ENCODE measurements around the gene CLDN2.

Gene CLDN2

DNA sequence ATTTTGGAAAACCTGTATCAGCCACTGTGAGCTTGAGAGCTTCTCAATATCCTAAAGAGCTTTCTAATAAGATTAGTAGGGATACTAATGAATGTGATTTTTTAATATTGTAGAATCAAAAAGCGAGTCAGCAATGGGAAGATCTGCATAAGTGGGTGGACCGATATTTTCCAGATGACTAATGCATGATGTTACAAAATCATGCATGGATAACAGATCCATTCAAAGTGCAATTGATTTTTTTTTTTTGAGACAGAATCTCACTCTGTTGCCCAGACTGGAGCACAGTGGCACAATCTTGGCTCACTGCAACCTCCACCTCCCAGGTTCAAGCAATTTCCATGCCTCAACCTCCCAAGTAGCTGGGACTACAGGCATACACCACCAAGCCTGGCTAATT is 7.3 kb upstream of the CLDN2 start:
- Histone ChIP-seq H3K4me2 (ENCODE audit: low read length) (no peak overlapping the region), H3K79me2 (ENCODE audit: insufficient read depth, low read length) (no peaks in the 10 kb centered on the region)

DNA sequence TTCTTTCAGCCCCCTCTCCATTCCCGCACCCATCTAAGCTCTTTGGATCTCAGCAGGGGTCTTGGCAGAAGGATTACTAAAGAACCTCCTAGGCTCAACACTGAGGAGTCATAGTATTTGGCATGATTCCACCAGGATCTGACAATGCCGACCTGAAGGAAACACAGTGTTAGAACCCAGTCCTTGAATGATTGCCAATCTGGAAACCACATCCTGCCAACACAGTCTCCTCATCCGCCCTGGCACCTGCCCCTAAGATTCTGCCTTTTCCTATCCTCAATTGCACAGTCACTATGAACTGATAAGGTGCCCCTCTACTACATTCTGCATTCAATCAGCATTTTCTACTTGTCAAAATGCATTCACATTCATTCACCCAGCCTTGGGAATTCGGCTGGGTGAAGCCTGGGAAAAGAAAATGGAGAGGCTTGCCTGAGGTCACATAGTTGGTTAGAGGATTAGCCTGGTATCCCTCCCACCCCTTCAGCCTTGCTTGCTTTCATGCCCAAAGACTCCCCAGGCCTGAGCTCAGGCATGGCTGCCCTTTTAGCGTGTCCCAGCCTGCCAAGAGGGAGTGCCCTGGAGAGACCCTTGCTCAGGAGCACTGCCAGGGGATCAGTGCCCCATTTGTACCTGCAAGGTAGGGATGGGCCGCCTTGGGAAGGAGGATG is 2.2 kb upstream of the CLDN2 start:
- TF ChIP-seq, protein P1, sequence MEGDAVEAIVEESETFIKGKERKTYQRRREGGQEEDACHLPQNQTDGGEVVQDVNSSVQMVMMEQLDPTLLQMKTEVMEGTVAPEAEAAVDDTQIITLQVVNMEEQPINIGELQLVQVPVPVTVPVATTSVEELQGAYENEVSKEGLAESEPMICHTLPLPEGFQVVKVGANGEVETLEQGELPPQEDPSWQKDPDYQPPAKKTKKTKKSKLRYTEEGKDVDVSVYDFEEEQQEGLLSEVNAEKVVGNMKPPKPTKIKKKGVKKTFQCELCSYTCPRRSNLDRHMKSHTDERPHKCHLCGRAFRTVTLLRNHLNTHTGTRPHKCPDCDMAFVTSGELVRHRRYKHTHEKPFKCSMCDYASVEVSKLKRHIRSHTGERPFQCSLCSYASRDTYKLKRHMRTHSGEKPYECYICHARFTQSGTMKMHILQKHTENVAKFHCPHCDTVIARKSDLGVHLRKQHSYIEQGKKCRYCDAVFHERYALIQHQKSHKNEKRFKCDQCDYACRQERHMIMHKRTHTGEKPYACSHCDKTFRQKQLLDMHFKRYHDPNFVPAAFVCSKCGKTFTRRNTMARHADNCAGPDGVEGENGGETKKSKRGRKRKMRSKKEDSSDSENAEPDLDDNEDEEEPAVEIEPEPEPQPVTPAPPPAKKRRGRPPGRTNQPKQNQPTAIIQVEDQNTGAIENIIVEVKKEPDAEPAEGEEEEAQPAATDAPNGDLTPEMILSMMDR (IDR thresholded peaks at IDR 0.05; ENCODE audit: low read length) = no peak
- TF ChIP-seq EZH2 (IDR thresholded peaks at IDR 0.05; ENCODE audit: borderline replicate concordance, low read length) = no peak
- no peaks in the 10 kb centered on the region for H3K36me3 ChIP-seq (ENCODE audit: insufficient read depth, low read length)
- H3K4me1 ChIP-seq (ENCODE audit: insufficient read depth, low read length, severe bottlenecking) = no peaks in the 10 kb centered on the region
- no peaks in the 10 kb centered on the region for H4K20me1 ChIP-seq (ENCODE audit: insufficient read depth, low read length)
- no peak overlapping the region for H3K9ac ChIP-seq (ENCODE audit: low read length)
- H3K9me3 ChIP-seq (ENCODE audit: low read length) = no peaks in the 10 kb centered on the region
- no peak overlapping the region for H3K4me3 ChIP-seq (ENCODE audit: low read depth, low read length, poor library complexity, severe bottlenecking)
- H3F3A ChIP-seq (ENCODE audit: insufficient read depth, low read length) = no peaks in the 10 kb centered on the region
- no peaks in the 10 kb centered on the region for H3K79me2 ChIP-seq (ENCODE audit: insufficient read depth, low read length)
- no peak overlapping the region for H2AFZ ChIP-seq (ENCODE audit: low read length)
- H3K4me2 ChIP-seq (ENCODE audit: low read length) = no peak overlapping the region
- no peaks in the 10 kb centered on the region for H3K9me2 ChIP-seq (ENCODE audit: low read depth, low read length)
- no peaks in the 10 kb centered on the region for H3K27me3 ChIP-seq (ENCODE audit: insufficient read depth, low read length)
- no peak overlapping the region for H3K27ac ChIP-seq (ENCODE audit: low read depth, low read length, poor library complexity, severe bottlenecking)

More for the DNA sequence above, 7.3 kb upstream of the CLDN2 start:
- Histone ChIP-seq H4K20me1 (ENCODE audit: insufficient read depth, low read length) (no peaks in the 10 kb centered on the region), H3K4me3 (ENCODE audit: low read depth, low read length, poor library complexity, severe bottlenecking) (no peak overlapping the region), H3K27me3 (ENCODE audit: insufficient read depth, low read length) (no peaks in the 10 kb centered on the region), H3F3A (ENCODE audit: insufficient read depth, low read length) (no peaks in the 10 kb centered on the region), H3K27ac (ENCODE audit: low read depth, low read length, poor library complexity, severe bottlenecking) (no peak overlapping the region), H2AFZ (ENCODE audit: low read length) (no peak overlapping the region), H3K9ac (ENCODE audit: low read length) (no peak overlapping the region), H3K4me1 (ENCODE audit: insufficient read depth, low read length, severe bottlenecking) (no peaks in the 10 kb centered on the region), H3K36me3 (ENCODE audit: insufficient read depth, low read length) (no peaks in the 10 kb centered on the region), H3K9me2 (ENCODE audit: low read depth, low read length) (no peaks in the 10 kb centered on the region), H3K9me3 (ENCODE audit: low read length) (no peaks in the 10 kb centered on the region)
- TF ChIP-seq, protein P1 (IDR thresholded peaks at IDR 0.05; ENCODE audit: low read length) = no peak
- no peak for TF ChIP-seq EZH2 (IDR thresholded peaks at IDR 0.05; ENCODE audit: borderline replicate concordance, low read length)

DNA sequence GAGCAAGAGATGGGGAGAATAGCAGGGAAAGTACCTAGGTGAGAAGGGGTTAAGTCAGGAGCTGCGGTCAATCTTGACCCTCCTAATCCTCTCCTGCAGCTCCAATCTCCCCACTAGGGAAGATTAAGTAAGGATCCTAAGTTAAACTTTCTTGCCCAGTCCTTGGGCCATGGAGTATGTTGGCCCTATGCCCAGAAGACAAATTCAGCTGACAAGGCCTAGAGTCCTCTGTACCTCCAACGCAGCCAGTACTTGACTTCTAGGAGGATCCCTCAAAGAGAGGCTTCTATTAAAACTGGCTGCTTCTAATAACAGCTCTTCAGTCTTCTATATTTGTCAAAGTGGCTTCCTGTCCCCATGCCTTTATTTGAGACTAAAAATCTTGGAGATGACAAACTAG is 1.4 kb downstream of the CLDN2 start:
- Histone ChIP-seq H3K4me3 (ENCODE audit: low read depth, low read length, poor library complexity, severe bottlenecking) (no peak overlapping the region), H3K36me3 (ENCODE audit: insufficient read depth, low read length) (no peaks in the 10 kb centered on the region), H3K27me3 (ENCODE audit: insufficient read depth, low read length) (no peaks in the 10 kb centered on the region), H3K79me2 (ENCODE audit: insufficient read depth, low read length) (no peaks in the 10 kb centered on the region), H4K20me1 (ENCODE audit: insufficient read depth, low read length) (no peaks in the 10 kb centered on the region), H3K9me3 (ENCODE audit: low read length) (no peaks in the 10 kb centered on the region), H3F3A (ENCODE audit: insufficient read depth, low read length) (no peaks in the 10 kb centered on the region), H3K9me2 (ENCODE audit: low read depth, low read length) (no peaks in the 10 kb centered on the region), H3K9ac (ENCODE audit: low read length) (no peak overlapping the region), H3K27ac (ENCODE audit: low read depth, low read length, poor library complexity, severe bottlenecking) (no peak overlapping the region), H3K4me2 (ENCODE audit: low read length) (no peak overlapping the region), H2AFZ (ENCODE audit: low read length) (no peak overlapping the region), H3K4me1 (ENCODE audit: insufficient read depth, low read length, severe bottlenecking) (no peaks in the 10 kb centered on the region)
- no peak for TF ChIP-seq EZH2 (IDR thresholded peaks at IDR 0.05; ENCODE audit: borderline replicate concordance, low read length)
- TF ChIP-seq, protein P1 (IDR thresholded peaks at IDR 0.05; ENCODE audit: low read length) = no peak
